Measurements from ENCODE around the gene ITSN1. TPM values are rescaled to one million over a fixed set of nuclear protein-coding genes. Genes with fewer than 3 reads are reported as not detected.

ITSN1 gene
- total and polyA plus RNA-seq, 4 donors, result 11.2 to 46.0 (median 19.8) TPM

- DNase-seq (no peak), ATAC-seq (ENCODE audit: insufficient read depth, low FRiP score) (no peak)
- no peak for TF ChIP-seq CTCF (IDR thresholded peaks at IDR 0.05; ENCODE audit: control extremely low read depth, extremely low read depth)
- H3K36me3 ChIP-seq (ENCODE audit: control insufficient read depth in 4 of 4, insufficient read depth in 4 of 4, low read length in 4 of 4), result no peaks in the 10 kb centered on the region
- H3K4me3 ChIP-seq, result no peak overlapping the region
- no peaks in the 10 kb centered on the region for H3K9me3 ChIP-seq (ENCODE audit: control insufficient read depth in 4 of 4, insufficient read depth in 3 of 4, low read length in 3 of 4)
- H3K27ac ChIP-seq (ENCODE audit: low read depth in 1 of 2, low read length in 1 of 2), result no peak overlapping the region
- no peaks in the 10 kb centered on the region for H3K4me1 ChIP-seq (ENCODE audit: control insufficient read depth in 5 of 5, insufficient read depth in 5 of 5, low read length in 5 of 5)
- no peak overlapping the region for H3K9ac ChIP-seq (ENCODE audit: insufficient read depth in 1 of 2, low read length in 2 of 2)
- H3K27me3 ChIP-seq (ENCODE audit: control insufficient read depth in 3 of 3, insufficient read depth in 3 of 3, low read length in 2 of 3), result no peaks in the 10 kb centered on the region
These were observed 227.6 kb downstream of the ITSN1 start for GRCh38 chr21:33869873-33870272.

GRCh38 chr21:33870768-33871167 is 228.5 kb downstream of the ITSN1 start:
- H3K9ac ChIP-seq (ENCODE audit: insufficient read depth in 1 of 2, low read length in 2 of 2), result no peak overlapping the region
- H3K9me3 ChIP-seq (ENCODE audit: control insufficient read depth in 4 of 4, insufficient read depth in 3 of 4, low read length in 3 of 4), result no peaks in the 10 kb centered on the region
- DNase-seq (no peak), ATAC-seq (ENCODE audit: insufficient read depth, low FRiP score) (no peak)
- no peaks in the 10 kb centered on the region for H3K4me1 ChIP-seq (ENCODE audit: control insufficient read depth in 5 of 5, insufficient read depth in 5 of 5, low read length in 5 of 5)
- H3K4me3 ChIP-seq, result no peak overlapping the region
- no peaks in the 10 kb centered on the region for H3K27me3 ChIP-seq (ENCODE audit: control insufficient read depth in 3 of 3, insufficient read depth in 3 of 3, low read length in 2 of 3)
- no peak for TF ChIP-seq CTCF (IDR thresholded peaks at IDR 0.05; ENCODE audit: control extremely low read depth, extremely low read depth)
- no peaks in the 10 kb centered on the region for H3K36me3 ChIP-seq (ENCODE audit: control insufficient read depth in 4 of 4, insufficient read depth in 4 of 4, low read length in 4 of 4)
- H3K27ac ChIP-seq (ENCODE audit: low read depth in 1 of 2, low read length in 1 of 2), result no peak overlapping the region
- WGBS, 2 donors, result 77 to 86% methylated on average over 4 of the region's 4 CpGs

- Histone ChIP-seq H3K4me3 (no peak overlapping the region), H3K9me3 (ENCODE audit: control insufficient read depth in 4 of 4, insufficient read depth in 3 of 4, low read length in 3 of 4) (no peaks in the 10 kb centered on the region), H3K27ac (ENCODE audit: low read depth in 1 of 2, low read length in 1 of 2) (no peak overlapping the region), H3K36me3 (ENCODE audit: control insufficient read depth in 4 of 4, insufficient read depth in 4 of 4, low read length in 4 of 4) (no peaks in the 10 kb centered on the region), H3K9ac (ENCODE audit: insufficient read depth in 1 of 2, low read length in 2 of 2) (no peak overlapping the region), H3K4me1 (ENCODE audit: control insufficient read depth in 5 of 5, insufficient read depth in 5 of 5, low read length in 5 of 5) (no peaks in the 10 kb centered on the region), H3K27me3 (ENCODE audit: control insufficient read depth in 3 of 3, insufficient read depth in 3 of 3, low read length in 2 of 3) (no peaks in the 10 kb centered on the region)
- DNase-seq (no peak), ATAC-seq (ENCODE audit: insufficient read depth, low FRiP score) (no peak)
- WGBS, 2 donors, result 83 to 89% methylated on average over 5 of the region's 5 CpGs
- no peak for TF ChIP-seq CTCF (IDR thresholded peaks at IDR 0.05; ENCODE audit: control extremely low read depth, extremely low read depth)
These were observed 228.9 kb downstream of the ITSN1 start for GRCh38 chr21:33871171-33871570.

- no peak for TF ChIP-seq CTCF (IDR thresholded peaks at IDR 0.05; ENCODE audit: control extremely low read depth, extremely low read depth)
- Histone ChIP-seq H3K27ac (ENCODE audit: low read depth in 1 of 2, low read length in 1 of 2) (no peak overlapping the region), H3K4me3 (no peak overlapping the region), H3K4me1 (ENCODE audit: control insufficient read depth in 5 of 5, insufficient read depth in 5 of 5, low read length in 5 of 5) (no peaks in the 10 kb centered on the region), H3K9ac (ENCODE audit: insufficient read depth in 1 of 2, low read length in 2 of 2) (no peak overlapping the region), H3K27me3 (ENCODE audit: control insufficient read depth in 3 of 3, insufficient read depth in 3 of 3, low read length in 2 of 3) (no peaks in the 10 kb centered on the region), H3K9me3 (ENCODE audit: control insufficient read depth in 4 of 4, insufficient read depth in 3 of 4, low read length in 3 of 4) (no peaks in the 10 kb centered on the region), H3K36me3 (ENCODE audit: control insufficient read depth in 4 of 4, insufficient read depth in 4 of 4, low read length in 4 of 4) (no peaks in the 10 kb centered on the region)
- ATAC-seq (ENCODE audit: insufficient read depth, low FRiP score) (no peak), DNase-seq (no peak)
- WGBS, 2 donors, result 85 to 94% methylated on average over 4 of the region's 4 CpGs
These were observed 230.7 kb downstream of the ITSN1 start for GRCh38 chr21:33872881-33873515.

Data from lung (tissue), 12 donors.